Vagina (tissue), 2 donors: ENCODE measurements around the gene RUSC1. TPM values are rescaled to one million over a fixed set of nuclear protein-coding genes. Genes with fewer than 3 reads are reported as not detected.

ENCODE experiments used
- DNase-seq, 2 donors: peaks; one replicate each; pipeline ENCODE4 v3.0.0-alpha.2; 2017; ENCODE audit errors: extremely low spot score in 2 of 2
- H3K27ac ChIP-seq: fragments of 200-600 bp; sonication (generic); one replicate; pipeline ENCODE4 v1.5.1; 2019
- H3K27me3 ChIP-seq: fragments of 200-600 bp; sonication (generic); one replicate; pipeline ENCODE4 v1.5.1; 2019
- H3K36me3 ChIP-seq, 2 donors: fragments of 200-600 bp; sonication (generic); one replicate each; pipeline ENCODE4 v1.5.1; 2017 to 2019
- H3K4me1 ChIP-seq: fragments of 200-600 bp; sonication (generic); one replicate; pipeline ENCODE4 v1.5.1; 2019
- H3K4me3 ChIP-seq, 2 donors: fragments of 200-600 bp; sonication (generic); 1 replicate in 1 of 2; 2 replicates in 1 of 2; pipeline ENCODE4 v1.5.1; 2016 to 2019
- H3K9me3 ChIP-seq: fragments of 200-600 bp; sonication (generic); one replicate; pipeline ENCODE4 v1.5.1; 2019
- POLR2A ChIP-seq, 2 donors: fragments of 450-650 bp; IDR thresholded peaks; one replicate each; pipeline ENCODE4 v1.6.1; 2017; ENCODE audit warnings: antibody characterized with exemption in 2 of 2, mild to moderate bottlenecking in 2 of 2, moderate library complexity in 2 of 2
- POLR2AphosphoS5 ChIP-seq, 2 donors: sonication (generic); formaldehyde crosslinking; IDR thresholded peaks; one replicate each; pipeline ENCODE4 v1.9.0; 2017; ENCODE audit warnings: antibody characterized with exemption in 2 of 2, mild to moderate bottlenecking in 2 of 2, low read depth in 1 of 2; ENCODE audit not compliant: insufficient read depth in 1 of 2
- intact Hi-C: fragments of 100-400 bp; cut with DNase I; formaldehyde crosslinking; loops from one replicate; pipeline ENCODE4 v1.15.1; 2023
- total RNA-seq: library from RNA; depleted of rRNA; stranded (reverse); fragments of >200 nt; gene quantifications from one replicate; pipeline ENCODE4 v1.2.3, GENCODE V29; 2016
- TF ChIP-seq, protein P1 (sequence below), 3 experiments: fragments of 450-650 bp in 2 of 3; fragments of 200-600 bp in 1 of 3; sonication (generic) in 1 of 3; IDR thresholded peaks; one replicate each; pipeline ENCODE4 v1.5.1; 2017 to 2019; ENCODE audit warnings: antibody characterized with exemption in 3 of 3, mild to moderate bottlenecking in 2 of 3, moderate library complexity in 2 of 3

Gene RUSC1
- total RNA-seq: 24.3 TPM

- H3K36me3 ChIP-seq: no peaks in the 10 kb centered on the region
- intact Hi-C loops: loop anchor here (5.0 kb wide), 3 partner anchors 44 to 241 kb away; partner anchors contain the start of genes ASH1L and HCN3
- no peaks in the 10 kb centered on the region for H3K9me3 ChIP-seq
- H3K27me3 ChIP-seq: no peaks in the 10 kb centered on the region
- H3K27ac ChIP-seq: peak within 1 kb of the TSS; percentile 99
- TF ChIP-seq, protein P1, sequence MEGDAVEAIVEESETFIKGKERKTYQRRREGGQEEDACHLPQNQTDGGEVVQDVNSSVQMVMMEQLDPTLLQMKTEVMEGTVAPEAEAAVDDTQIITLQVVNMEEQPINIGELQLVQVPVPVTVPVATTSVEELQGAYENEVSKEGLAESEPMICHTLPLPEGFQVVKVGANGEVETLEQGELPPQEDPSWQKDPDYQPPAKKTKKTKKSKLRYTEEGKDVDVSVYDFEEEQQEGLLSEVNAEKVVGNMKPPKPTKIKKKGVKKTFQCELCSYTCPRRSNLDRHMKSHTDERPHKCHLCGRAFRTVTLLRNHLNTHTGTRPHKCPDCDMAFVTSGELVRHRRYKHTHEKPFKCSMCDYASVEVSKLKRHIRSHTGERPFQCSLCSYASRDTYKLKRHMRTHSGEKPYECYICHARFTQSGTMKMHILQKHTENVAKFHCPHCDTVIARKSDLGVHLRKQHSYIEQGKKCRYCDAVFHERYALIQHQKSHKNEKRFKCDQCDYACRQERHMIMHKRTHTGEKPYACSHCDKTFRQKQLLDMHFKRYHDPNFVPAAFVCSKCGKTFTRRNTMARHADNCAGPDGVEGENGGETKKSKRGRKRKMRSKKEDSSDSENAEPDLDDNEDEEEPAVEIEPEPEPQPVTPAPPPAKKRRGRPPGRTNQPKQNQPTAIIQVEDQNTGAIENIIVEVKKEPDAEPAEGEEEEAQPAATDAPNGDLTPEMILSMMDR (IDR thresholded peaks at IDR 0.05): peak in 1 of 3 experiments; percentile 20
- peak; percentile 72 to 92 for TF ChIP-seq POLR2AphosphoS5 (IDR thresholded peaks at IDR 0.05; ENCODE audit: insufficient read depth in 1 of 2, low read depth in 1 of 2)
- peak in 1 of 2 donors; percentile 62 for TF ChIP-seq POLR2A (IDR thresholded peaks at IDR 0.05)
- H3K4me3 ChIP-seq: peak within 1 kb of the TSS; percentile 71 to 94
- H3K4me1 ChIP-seq: peaks cover 43% of the 10 kb centered on the region
- no peak for DNase-seq
These were observed at the start of gene RUSC1 for GRCh38 chr1:155320661-155321617. TSS of gene RUSC1 (plus strand) at chr1:155320894. CDS start at chr1:155321774, 880 bp downstream.

GRCh38 chr1:155272466-155273342 is 48.0 kb upstream of the RUSC1 start:
- H3K4me3 ChIP-seq: peak overlapping the region; percentile 81 to 83
- H3K36me3 ChIP-seq: peaks cover 5 to 32% of the 10 kb centered on the region in 2 donors
- H3K27ac ChIP-seq: peak overlapping the region; percentile 93
- no peaks in the 10 kb centered on the region for H3K9me3 ChIP-seq
- no peak for DNase-seq
- H3K4me1 ChIP-seq: peaks cover 24% of the 10 kb centered on the region
- H3K27me3 ChIP-seq: no peaks in the 10 kb centered on the region
- intact Hi-C loops: no loop called here
- TF ChIP-seq POLR2A (IDR thresholded peaks at IDR 0.05) (no peak), POLR2AphosphoS5 (IDR thresholded peaks at IDR 0.05; ENCODE audit: insufficient read depth in 1 of 2, low read depth in 1 of 2) (no peak)
- TF ChIP-seq, protein P1 (IDR thresholded peaks at IDR 0.05): no peak

DNA sequence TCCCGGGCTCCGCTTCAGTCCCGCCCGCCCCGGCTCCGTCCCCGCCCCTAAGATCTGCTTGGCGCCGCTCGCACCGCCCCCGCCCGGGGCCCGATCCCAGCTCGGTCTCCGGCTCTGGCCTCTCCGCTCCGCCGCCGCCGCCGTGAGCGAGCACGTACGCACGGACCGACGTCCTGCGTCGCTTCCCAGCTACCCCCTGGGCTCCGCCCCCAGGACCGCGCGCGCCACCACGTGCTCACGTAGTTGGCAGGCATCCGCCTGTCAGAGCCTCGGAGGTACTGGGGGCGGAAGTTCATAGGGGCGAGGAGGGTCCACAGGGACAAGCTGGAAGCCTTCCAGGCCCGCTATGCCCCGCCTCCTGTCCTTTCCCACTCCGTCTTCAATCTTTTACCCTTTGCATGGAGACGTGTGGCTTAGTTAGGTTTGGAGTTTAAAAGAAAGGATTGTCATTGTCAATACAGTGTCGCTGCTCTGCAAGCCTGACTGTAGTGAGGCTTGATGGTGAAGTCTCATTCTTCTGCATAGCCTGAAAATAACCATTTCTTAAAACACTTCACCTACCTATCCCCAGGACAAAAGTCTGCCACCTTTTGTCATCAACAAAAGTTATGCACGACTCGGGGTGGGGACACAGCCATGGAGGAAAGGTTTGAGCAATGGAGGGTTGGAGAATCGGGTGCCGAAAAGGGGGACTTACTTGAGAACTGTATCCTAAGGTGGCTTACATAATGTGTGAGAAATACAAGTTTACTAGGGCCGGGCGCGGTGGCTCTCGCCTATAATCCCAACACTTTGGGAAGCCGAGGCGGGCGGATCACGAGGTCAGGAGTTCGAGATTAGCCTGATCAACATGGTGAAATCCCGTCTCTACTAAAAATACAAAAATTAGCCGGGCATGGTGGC is 47.1 kb upstream of the RUSC1 start, which contains the start of gene CLK2:
TSS of gene CLK2 (minus strand) at position 162 of the 903 bp plus-strand sequence. CDS start 2,527 bp downstream, outside the sequence.
- intact Hi-C loops: no loop called here
- Histone ChIP-seq H3K4me3 (peak within 1 kb of the TSS; percentile 81 to 83), H3K27me3 (no peaks in the 10 kb centered on the region), H3K27ac (peak within 1 kb of the TSS; percentile 93), H3K9me3 (no peaks in the 10 kb centered on the region), H3K4me1 (peaks cover 32% of the 10 kb centered on the region), H3K36me3 (peaks cover 5 to 23% of the 10 kb centered on the region in 2 donors)
- peak in 1 of 2 donors; percentile 95 for DNase-seq
- TF ChIP-seq, protein P1 (IDR thresholded peaks at IDR 0.05): peak in 1 of 3 experiments; percentile 45
- peak; percentile 93 for TF ChIP-seq POLR2AphosphoS5 (IDR thresholded peaks at IDR 0.05; ENCODE audit: insufficient read depth in 1 of 2, low read depth in 1 of 2)
- peak in 1 of 2 donors; percentile 82 for TF ChIP-seq POLR2A (IDR thresholded peaks at IDR 0.05)
